Glutamatergic neuron (in vitro differentiated cells): Measurements from ENCODE around the gene BUB3. TPM values are rescaled to one million over a fixed set of nuclear protein-coding genes. Genes with fewer than 3 reads are reported as not detected.
"Not testable (repeated sequence)": the region's sequence is repeated elsewhere in the genome, so short reads cannot be mapped to it uniquely, and the experiment has no call there.

Source experiments
- DNase-seq: peaks from one replicate; pipeline ENCODE4 v3.0.0; 2022
- H3K27ac Mint-ChIP-seq: one replicate; pipeline ENCODE4 v1.8.0; 2020; ENCODE audit warnings: mild to moderate bottlenecking, mixed read lengths, inconsistent platforms; ENCODE audit not compliant: unreplicated experiment
- H3K27me3 Mint-ChIP-seq: one replicate; pipeline ENCODE4 v1.8.0; 2020; ENCODE audit warnings: mild to moderate bottlenecking, moderate library complexity, mixed read lengths, inconsistent platforms; ENCODE audit not compliant: unreplicated experiment
- H3K36me3 Mint-ChIP-seq: one replicate; pipeline ENCODE4 v1.8.0; 2020; ENCODE audit warnings: mild to moderate bottlenecking, mixed read lengths, inconsistent platforms; ENCODE audit not compliant: unreplicated experiment
- H3K4me1 Mint-ChIP-seq: one replicate; pipeline ENCODE4 v1.8.0; 2020; ENCODE audit warnings: mild to moderate bottlenecking, low read depth, mixed read lengths, inconsistent platforms; ENCODE audit not compliant: unreplicated experiment
- H3K4me3 Mint-ChIP-seq: one replicate; pipeline ENCODE4 v1.8.0; 2020; ENCODE audit warnings: mild to moderate bottlenecking, mixed read lengths, inconsistent platforms; ENCODE audit not compliant: unreplicated experiment
- H3K9me3 Mint-ChIP-seq: one replicate; pipeline ENCODE4 v1.8.0; 2020; ENCODE audit warnings: mild to moderate bottlenecking, moderate library complexity, mixed read lengths, inconsistent platforms; ENCODE audit not compliant: unreplicated experiment
- CTCF ChIP-seq: fragments of 200-600 bp; sonication (generic); IDR thresholded peaks from one replicate; pipeline ENCODE4 v1.5.0; 2021; ENCODE audit not compliant: partially characterized antibody, unreplicated experiment
- total RNA-seq: library from RNA; stranded (reverse); fragmentation: NEBNext Ultra II Directional; extraction: Animal tissue kit (Norgen Biotek cat#: 25700); gene quantifications from one replicate; pipeline ENCODE4 v1.2.1, GENCODE V29; 2021; ENCODE audit not compliant: unreplicated experiment

The BUB3 gene
- total RNA-seq, 1 donor from 2014 or later: 81.1 TPM

GRCh38 chr10:123164319-123164718 is 10.1 kb downstream of the BUB3 start:
- no peak overlapping the region for H3K4me3 Mint-ChIP-seq

GRCh38 chr10:123165445-123166072 is 11.4 kb downstream of the BUB3 start:
- DNase-seq: no peak
- H3K4me1 Mint-ChIP-seq: peaks cover 5% of the 10 kb centered on the region
- H3K36me3 Mint-ChIP-seq: no peaks in the 10 kb centered on the region
- H3K27ac Mint-ChIP-seq: no peak overlapping the region
- no peaks in the 10 kb centered on the region for H3K9me3 Mint-ChIP-seq
- TF ChIP-seq CTCF: no peak
- H3K27me3 Mint-ChIP-seq: peaks cover 2% of the 10 kb centered on the region
- H3K4me3 Mint-ChIP-seq: no peak overlapping the region

More at GRCh38 chr10:123164319-123164718, 10.1 kb downstream of the BUB3 start:
- Mint-ChIP-seq H3K36me3 (no peaks in the 10 kb centered on the region), H3K9me3 (no peaks in the 10 kb centered on the region), H3K27ac (no peak overlapping the region), H3K27me3 (peaks cover 2% of the 10 kb centered on the region), H3K4me1 (peaks cover 5% of the 10 kb centered on the region)
- no peak for TF ChIP-seq CTCF
- no peak for DNase-seq

GRCh38 chr10:123166618-123167017 is 12.4 kb downstream of the BUB3 start:
- no peaks in the 10 kb centered on the region for H3K9me3 Mint-ChIP-seq
- H3K27ac Mint-ChIP-seq: no peak overlapping the region
- H3K4me1 Mint-ChIP-seq: peaks cover 5% of the 10 kb centered on the region
- no peak overlapping the region for H3K4me3 Mint-ChIP-seq
- H3K27me3 Mint-ChIP-seq: peaks cover 2% of the 10 kb centered on the region
- DNase-seq: no peak
- H3K36me3 Mint-ChIP-seq: no peaks in the 10 kb centered on the region
- no peak for TF ChIP-seq CTCF

- Mint-ChIP-seq H3K36me3 (no peaks in the 10 kb centered on the region), H3K27me3 (peaks cover 1% of the 10 kb centered on the region), H3K4me1 (peaks cover 4% of the 10 kb centered on the region), H3K9me3 (no peaks in the 10 kb centered on the region), H3K27ac (no peak overlapping the region), H3K4me3 (no peak overlapping the region)
- DNase-seq: no peak
- TF ChIP-seq CTCF: no peak
Measured at GRCh38 chr10:123170961-123171360, 16.8 kb downstream of the BUB3 start.

GRCh38 chr10:123171616-123172015 is 17.4 kb downstream of the BUB3 start:
- H3K4me1 Mint-ChIP-seq, DNase-seq, H3K4me3 Mint-ChIP-seq, H3K9me3 Mint-ChIP-seq, H3K27ac Mint-ChIP-seq, H3K36me3 Mint-ChIP-seq, H3K27me3 Mint-ChIP-seq: not testable (repeated sequence)
